Measurements from ENCODE around the gene TMOD1.
"Not testable (repeated sequence)": the region's sequence is repeated elsewhere in the genome, so short reads cannot be mapped to it uniquely, and the experiment has no call there.

The TMOD1 gene

GRCh38 chr9:97615439-97616072 lies 114.1 kb downstream of the TMOD1 start:
- Histone ChIP-seq H3K36me3 (ENCODE audit: control insufficient read depth, insufficient read depth, low read length, severe bottlenecking) (peaks cover 37% of the 10 kb centered on the region), H3K4me3 (ENCODE audit: low read length) (no peak overlapping the region), H3K27me3 (replicated peaks; ENCODE audit: control insufficient read depth, insufficient read depth, low read length) (no peaks in the 10 kb centered on the region), H3K9me3 (ENCODE audit: control insufficient read depth, low read length) (no peaks in the 10 kb centered on the region), H3K4me1 (ENCODE audit: control insufficient read depth, insufficient read depth, low read length) (peaks cover 3% of the 10 kb centered on the region), H3K9ac (ENCODE audit: low read length) (no peak overlapping the region)
- DNase-seq (ENCODE audit: low read depth): peak; percentile 84

- Histone ChIP-seq H3K9ac (ENCODE audit: low read length) (no peak overlapping the region), H3K9me3 (ENCODE audit: control insufficient read depth, low read length) (no peaks in the 10 kb centered on the region), H3K27me3 (replicated peaks; ENCODE audit: control insufficient read depth, insufficient read depth, low read length) (no peaks in the 10 kb centered on the region), H3K36me3 (ENCODE audit: control insufficient read depth, insufficient read depth, low read length, severe bottlenecking) (peaks cover 26% of the 10 kb centered on the region), H3K4me1 (ENCODE audit: control insufficient read depth, insufficient read depth, low read length) (peaks cover 3% of the 10 kb centered on the region), H3K4me3 (ENCODE audit: low read length) (no peak overlapping the region)
- no peak for DNase-seq (ENCODE audit: low read depth)
Measured at GRCh38 chr9:97617939-97618416, 116.5 kb downstream of the TMOD1 start.

GRCh38 chr9:97620063-97620462 lies 118.6 kb downstream of the TMOD1 start:
- H3K4me3 ChIP-seq (ENCODE audit: low read length); H3K27me3 ChIP-seq (replicated peaks; ENCODE audit: control insufficient read depth, insufficient read depth, low read length); H3K4me1 ChIP-seq (ENCODE audit: control insufficient read depth, insufficient read depth, low read length); DNase-seq (ENCODE audit: low read depth); H3K9me3 ChIP-seq (ENCODE audit: control insufficient read depth, low read length); H3K9ac ChIP-seq (ENCODE audit: low read length): not testable (repeated sequence)
- peaks cover 29% of the 10 kb centered on the region for H3K36me3 ChIP-seq (ENCODE audit: control insufficient read depth, insufficient read depth, low read length, severe bottlenecking)

GRCh38 chr9:97622483-97622882 lies 121.0 kb downstream of the TMOD1 start:
- H3K9ac ChIP-seq (ENCODE audit: low read length); H3K27me3 ChIP-seq (replicated peaks; ENCODE audit: control insufficient read depth, insufficient read depth, low read length); H3K4me3 ChIP-seq (ENCODE audit: low read length); DNase-seq (ENCODE audit: low read depth); H3K9me3 ChIP-seq (ENCODE audit: control insufficient read depth, low read length); H3K4me1 ChIP-seq (ENCODE audit: control insufficient read depth, insufficient read depth, low read length): not testable (repeated sequence)
- H3K36me3 ChIP-seq (ENCODE audit: control insufficient read depth, insufficient read depth, low read length, severe bottlenecking): peaks cover 25% of the 10 kb centered on the region

- no peaks in the 10 kb centered on the region for H3K27me3 ChIP-seq (replicated peaks; ENCODE audit: control insufficient read depth, insufficient read depth, low read length)
- H3K36me3 ChIP-seq (ENCODE audit: control insufficient read depth, insufficient read depth, low read length, severe bottlenecking): peaks cover 19% of the 10 kb centered on the region
- no peak overlapping the region for H3K4me3 ChIP-seq (ENCODE audit: low read length)
- H3K9ac ChIP-seq (ENCODE audit: low read length): no peak overlapping the region
- H3K9me3 ChIP-seq (ENCODE audit: control insufficient read depth, low read length): no peaks in the 10 kb centered on the region
- H3K4me1 ChIP-seq (ENCODE audit: control insufficient read depth, insufficient read depth, low read length): peaks cover 10% of the 10 kb centered on the region
- DNase-seq (ENCODE audit: low read depth): no peak
Measured at GRCh38 chr9:97623946-97624345, 122.5 kb downstream of the TMOD1 start.

- no peak for DNase-seq (ENCODE audit: low read depth)
- Histone ChIP-seq H3K4me1 (ENCODE audit: control insufficient read depth, insufficient read depth, low read length) (peaks cover 10% of the 10 kb centered on the region), H3K4me3 (ENCODE audit: low read length) (no peak overlapping the region), H3K9ac (ENCODE audit: low read length) (no peak overlapping the region), H3K27me3 (replicated peaks; ENCODE audit: control insufficient read depth, insufficient read depth, low read length) (no peaks in the 10 kb centered on the region), H3K9me3 (ENCODE audit: control insufficient read depth, low read length) (no peaks in the 10 kb centered on the region), H3K36me3 (ENCODE audit: control insufficient read depth, insufficient read depth, low read length, severe bottlenecking) (peaks cover 17% of the 10 kb centered on the region)
Measured at GRCh38 chr9:97625620-97626019, 124.2 kb downstream of the TMOD1 start.

GRCh38 chr9:97627624-97628023 lies 126.2 kb downstream of the TMOD1 start:
- Histone ChIP-seq H3K27me3 (replicated peaks; ENCODE audit: control insufficient read depth, insufficient read depth, low read length) (no peaks in the 10 kb centered on the region), H3K4me1 (ENCODE audit: control insufficient read depth, insufficient read depth, low read length) (peaks cover 18% of the 10 kb centered on the region)

GRCh38 chr9:97628668-97629067 lies 127.2 kb downstream of the TMOD1 start:
- Histone ChIP-seq H3K36me3 (ENCODE audit: control insufficient read depth, insufficient read depth, low read length, severe bottlenecking) (peaks cover 14% of the 10 kb centered on the region), H3K4me1 (ENCODE audit: control insufficient read depth, insufficient read depth, low read length) (peaks cover 18% of the 10 kb centered on the region), H3K9ac (ENCODE audit: low read length) (no peak overlapping the region), H3K9me3 (ENCODE audit: control insufficient read depth, low read length) (no peaks in the 10 kb centered on the region), H3K4me3 (ENCODE audit: low read length) (no peak overlapping the region), H3K27me3 (replicated peaks; ENCODE audit: control insufficient read depth, insufficient read depth, low read length) (no peaks in the 10 kb centered on the region)
- DNase-seq (ENCODE audit: low read depth): no peak

More at GRCh38 chr9:97627624-97628023, 126.2 kb downstream of the TMOD1 start:
- peak overlapping the region; percentile 40 for H3K9ac ChIP-seq (ENCODE audit: low read length)
- DNase-seq (ENCODE audit: low read depth): no peak
- peaks cover 14% of the 10 kb centered on the region for H3K36me3 ChIP-seq (ENCODE audit: control insufficient read depth, insufficient read depth, low read length, severe bottlenecking)
- peak overlapping the region; percentile 33 for H3K4me3 ChIP-seq (ENCODE audit: low read length)
- H3K9me3 ChIP-seq (ENCODE audit: control insufficient read depth, low read length): no peaks in the 10 kb centered on the region

- H3K27me3 ChIP-seq (replicated peaks; ENCODE audit: control insufficient read depth, insufficient read depth, low read length): no peaks in the 10 kb centered on the region
- peaks cover 14% of the 10 kb centered on the region for H3K36me3 ChIP-seq (ENCODE audit: control insufficient read depth, insufficient read depth, low read length, severe bottlenecking)
- H3K4me3 ChIP-seq (ENCODE audit: low read length): no peak overlapping the region
- no peaks in the 10 kb centered on the region for H3K9me3 ChIP-seq (ENCODE audit: control insufficient read depth, low read length)
- no peak overlapping the region for H3K9ac ChIP-seq (ENCODE audit: low read length)
- peaks cover 18% of the 10 kb centered on the region for H3K4me1 ChIP-seq (ENCODE audit: control insufficient read depth, insufficient read depth, low read length)
- DNase-seq (ENCODE audit: low read depth): no peak
Measured at GRCh38 chr9:97629156-97629555, 127.7 kb downstream of the TMOD1 start.

- Histone ChIP-seq H3K36me3 (ENCODE audit: control insufficient read depth, insufficient read depth, low read length, severe bottlenecking) (peaks cover 2% of the 10 kb centered on the region), H3K27me3 (replicated peaks; ENCODE audit: control insufficient read depth, insufficient read depth, low read length) (no peaks in the 10 kb centered on the region), H3K4me3 (ENCODE audit: low read length) (no peak overlapping the region), H3K9ac (ENCODE audit: low read length) (no peak overlapping the region), H3K9me3 (ENCODE audit: control insufficient read depth, low read length) (no peaks in the 10 kb centered on the region), H3K4me1 (ENCODE audit: control insufficient read depth, insufficient read depth, low read length) (peaks cover 32% of the 10 kb centered on the region)
- no peak for DNase-seq (ENCODE audit: low read depth)
Measured at GRCh38 chr9:97630591-97630990, 129.1 kb downstream of the TMOD1 start.

- peak overlapping the region; percentile 96 for H3K9ac ChIP-seq (ENCODE audit: low read length)
- no peaks in the 10 kb centered on the region for H3K36me3 ChIP-seq (ENCODE audit: control insufficient read depth, insufficient read depth, low read length, severe bottlenecking)
- H3K27me3 ChIP-seq (replicated peaks; ENCODE audit: control insufficient read depth, insufficient read depth, low read length): no peaks in the 10 kb centered on the region
- peak overlapping the region; percentile 97 for H3K4me3 ChIP-seq (ENCODE audit: low read length)
- DNase-seq (ENCODE audit: low read depth): peak; percentile 88
- H3K9me3 ChIP-seq (ENCODE audit: control insufficient read depth, low read length): no peaks in the 10 kb centered on the region
- peaks cover 40% of the 10 kb centered on the region for H3K4me1 ChIP-seq (ENCODE audit: control insufficient read depth, insufficient read depth, low read length)
Measured at GRCh38 chr9:97632248-97632984, 130.9 kb downstream of the TMOD1 start.

Measured in adipocyte (in vitro differentiated cells).